T-helper 2 cell treated with Interferon-gamma antibody and Interleukin-4, amounts not matched to agents 5 μg/mL and 100 μg/mL, for 36 hours (primary cell): ENCODE data around the gene RPS4Y2.

ENCODE experiments used
- DNase-seq: peaks from one replicate; pipeline ENCODE4 v3.0.0; 2021; ENCODE audit warnings: low spot score
- H3K27ac Mint-ChIP-seq: one replicate; pipeline ENCODE4 v1.8.0; 2021; ENCODE audit warnings: mild to moderate bottlenecking, mixed read lengths
- H3K27me3 Mint-ChIP-seq: one replicate; pipeline ENCODE4 v1.8.0; 2021; ENCODE audit warnings: low read depth, mixed read lengths
- H3K36me3 Mint-ChIP-seq: one replicate; pipeline ENCODE4 v1.8.0; 2021; ENCODE audit warnings: low read depth, mixed read lengths
- H3K4me1 Mint-ChIP-seq: one replicate; pipeline ENCODE4 v1.8.0; 2021; ENCODE audit warnings: low read depth, mixed read lengths
- H3K4me3 Mint-ChIP-seq: one replicate; pipeline ENCODE4 v1.8.0; 2022; ENCODE audit warnings: mild to moderate bottlenecking, moderate library complexity, mixed read lengths
- H3K9me3 Mint-ChIP-seq: one replicate; pipeline ENCODE4 v1.8.0; 2021; ENCODE audit warnings: mixed read lengths

Gene RPS4Y2

GRCh38 chrY:20755808-20756207 lies at the start of gene RPS4Y2:
Gene RPS4Y2 (plus strand): TSS chrY:20756108. CDS start chrY:20756164, 56 bp downstream.
- Mint-ChIP-seq H3K4me1 (peaks cover 4% of the 10 kb centered on the region), H3K27ac (no peak within 1 kb of the TSS), H3K36me3 (no peaks in the 10 kb centered on the region), H3K9me3 (peaks cover 4% of the 10 kb centered on the region), H3K4me3 (no peak within 1 kb of the TSS), H3K27me3 (no peaks in the 10 kb centered on the region)
- no peak for DNase-seq

GRCh38 chrY:20714391-20714790 lies 41.5 kb upstream of the RPS4Y2 start:
- H3K36me3 Mint-ChIP-seq: peaks cover 2% of the 10 kb centered on the region

GRCh38 chrY:20726184-20726907 lies 29.6 kb upstream of the RPS4Y2 start:
- DNase-seq: no peak
- no peak overlapping the region for H3K4me3 Mint-ChIP-seq
- no peaks in the 10 kb centered on the region for H3K27me3 Mint-ChIP-seq
- peaks cover 3% of the 10 kb centered on the region for H3K9me3 Mint-ChIP-seq
- H3K27ac Mint-ChIP-seq: no peak overlapping the region
- no peaks in the 10 kb centered on the region for H3K36me3 Mint-ChIP-seq
- H3K4me1 Mint-ChIP-seq: peaks cover 2% of the 10 kb centered on the region

More at GRCh38 chrY:20714391-20714790, 41.5 kb upstream of the RPS4Y2 start:
- Mint-ChIP-seq H3K27ac (no peak overlapping the region), H3K4me1 (peaks cover 4% of the 10 kb centered on the region), H3K4me3 (no peak overlapping the region), H3K9me3 (peaks cover 11% of the 10 kb centered on the region), H3K27me3 (no peaks in the 10 kb centered on the region)
- DNase-seq: peak; percentile 53

- H3K4me3 Mint-ChIP-seq: no peak overlapping the region
- no peak overlapping the region for H3K27ac Mint-ChIP-seq
- peaks cover 16% of the 10 kb centered on the region for H3K4me1 Mint-ChIP-seq
- H3K36me3 Mint-ChIP-seq: no peaks in the 10 kb centered on the region
- H3K27me3 Mint-ChIP-seq: no peaks in the 10 kb centered on the region
- DNase-seq: no peak
- no peaks in the 10 kb centered on the region for H3K9me3 Mint-ChIP-seq
These were observed 20.7 kb upstream of the RPS4Y2 start for GRCh38 chrY:20735200-20735599.

GRCh38 chrY:20739806-20740205 lies 16.1 kb upstream of the RPS4Y2 start:
- no peaks in the 10 kb centered on the region for H3K27me3 Mint-ChIP-seq
- H3K4me3 Mint-ChIP-seq: no peak overlapping the region
- H3K36me3 Mint-ChIP-seq: no peaks in the 10 kb centered on the region
- DNase-seq: no peak
- no peak overlapping the region for H3K27ac Mint-ChIP-seq
- H3K9me3 Mint-ChIP-seq: no peaks in the 10 kb centered on the region
- H3K4me1 Mint-ChIP-seq: peaks cover 39% of the 10 kb centered on the region

- Mint-ChIP-seq H3K36me3 (no peaks in the 10 kb centered on the region), H3K9me3 (no peaks in the 10 kb centered on the region), H3K27ac (peak overlapping the region; percentile 58), H3K4me3 (no peak overlapping the region), H3K4me1 (peaks cover 47% of the 10 kb centered on the region), H3K27me3 (no peaks in the 10 kb centered on the region)
- peak; percentile 9 for DNase-seq
These were observed 15.3 kb upstream of the RPS4Y2 start for GRCh38 chrY:20740609-20741008.

GRCh38 chrY:20745060-20745459 lies 10.8 kb upstream of the RPS4Y2 start:
- Mint-ChIP-seq H3K9me3 (no peaks in the 10 kb centered on the region), H3K27me3 (no peaks in the 10 kb centered on the region), H3K4me1 (peaks cover 61% of the 10 kb centered on the region), H3K4me3 (peak overlapping the region; percentile 63), H3K27ac (peak overlapping the region; percentile 91), H3K36me3 (no peaks in the 10 kb centered on the region)
- peak; percentile 27 for DNase-seq

GRCh38 chrY:20746919-20747318 lies 9.0 kb upstream of the RPS4Y2 start:
- Mint-ChIP-seq H3K27ac (peak overlapping the region; percentile 91), H3K4me1 (peaks cover 55% of the 10 kb centered on the region), H3K4me3 (peak overlapping the region; percentile 63), H3K36me3 (no peaks in the 10 kb centered on the region), H3K9me3 (no peaks in the 10 kb centered on the region), H3K27me3 (no peaks in the 10 kb centered on the region)
- DNase-seq: no peak

- Mint-ChIP-seq H3K9me3 (peaks cover 10% of the 10 kb centered on the region), H3K4me1 (peaks cover 44% of the 10 kb centered on the region), H3K36me3 (peaks cover 14% of the 10 kb centered on the region), H3K4me3 (peak overlapping the region; percentile 72), H3K27ac (peak overlapping the region; percentile 71), H3K27me3 (no peaks in the 10 kb centered on the region)
- DNase-seq: no peak
These were observed 8.0 kb downstream of the RPS4Y2 start for GRCh38 chrY:20763869-20764268.

GRCh38 chrY:20765117-20765516 lies 9.2 kb downstream of the RPS4Y2 start:
- no peaks in the 10 kb centered on the region for H3K27me3 Mint-ChIP-seq
- H3K9me3 Mint-ChIP-seq: peaks cover 10% of the 10 kb centered on the region
- H3K4me1 Mint-ChIP-seq: peaks cover 53% of the 10 kb centered on the region
- no peak overlapping the region for H3K4me3 Mint-ChIP-seq
- no peak overlapping the region for H3K27ac Mint-ChIP-seq
- H3K36me3 Mint-ChIP-seq: peaks cover 18% of the 10 kb centered on the region
- no peak for DNase-seq

- H3K27me3 Mint-ChIP-seq: no peaks in the 10 kb centered on the region
- H3K4me3 Mint-ChIP-seq: no peak overlapping the region
- no peak overlapping the region for H3K27ac Mint-ChIP-seq
- H3K9me3 Mint-ChIP-seq: peaks cover 13% of the 10 kb centered on the region
- DNase-seq: no peak
- H3K36me3 Mint-ChIP-seq: peaks cover 32% of the 10 kb centered on the region
- peaks cover 59% of the 10 kb centered on the region for H3K4me1 Mint-ChIP-seq
These were observed 14.8 kb downstream of the RPS4Y2 start for GRCh38 chrY:20770755-20771154.

GRCh38 chrY:20776104-20776503 lies 20.2 kb downstream of the RPS4Y2 start:
- Mint-ChIP-seq H3K9me3 (peaks cover 13% of the 10 kb centered on the region), H3K27me3 (no peaks in the 10 kb centered on the region), H3K36me3 (peaks cover 27% of the 10 kb centered on the region), H3K4me1 (peaks cover 65% of the 10 kb centered on the region), H3K27ac (peak overlapping the region; percentile 38), H3K4me3 (peak overlapping the region; percentile 63)
- DNase-seq: peak; percentile 5

- no peaks in the 10 kb centered on the region for H3K27me3 Mint-ChIP-seq
- H3K4me3 Mint-ChIP-seq: no peak overlapping the region
- no peaks in the 10 kb centered on the region for H3K9me3 Mint-ChIP-seq
- H3K4me1 Mint-ChIP-seq: peaks cover 60% of the 10 kb centered on the region
- no peak for DNase-seq
- H3K36me3 Mint-ChIP-seq: peaks cover 8% of the 10 kb centered on the region
- H3K27ac Mint-ChIP-seq: no peak overlapping the region
These were observed 24.3 kb downstream of the RPS4Y2 start for GRCh38 chrY:20780104-20780654.

- no peak for DNase-seq
- Mint-ChIP-seq H3K36me3 (peaks cover 6% of the 10 kb centered on the region), H3K9me3 (no peaks in the 10 kb centered on the region), H3K27me3 (no peaks in the 10 kb centered on the region), H3K4me3 (no peak overlapping the region), H3K4me1 (peaks cover 59% of the 10 kb centered on the region), H3K27ac (no peak overlapping the region)
These were observed 24.9 kb downstream of the RPS4Y2 start for GRCh38 chrY:20780776-20781175.
